Mucosa of rectum (tissue), 2 donors: ENCODE data around the gene LPP.
A peak's percentile ranks its signal among the peaks of the same experiment; 100 is the strongest.

Experiments
- H3K27ac ChIP-seq, 2 donors: one replicate each; pipeline ENCODE4 v1.7.0; 2013; ENCODE audit warnings: inconsistent platforms in 2 of 2, low read depth in 2 of 2, low read length in 2 of 2
- H3K27me3 ChIP-seq, 2 donors: one replicate each; pipeline ENCODE4 v1.7.0; 2013; ENCODE audit warnings: low read length in 2 of 2; ENCODE audit not compliant: control insufficient read depth in 2 of 2, insufficient read depth in 2 of 2
- H3K36me3 ChIP-seq, 2 donors: one replicate each; pipeline ENCODE4 v1.7.0; 2013; ENCODE audit warnings: low read length in 2 of 2; ENCODE audit not compliant: control insufficient read depth in 2 of 2, insufficient read depth in 2 of 2
- H3K4me1 ChIP-seq, 2 donors: one replicate each; pipeline ENCODE4 v1.7.0; 2013; ENCODE audit warnings: low read length in 2 of 2, mild to moderate bottlenecking in 1 of 2; ENCODE audit not compliant: control insufficient read depth in 2 of 2, insufficient read depth in 2 of 2
- H3K4me3 ChIP-seq, 2 donors: one replicate each; pipeline ENCODE4 v1.7.0; 2013; ENCODE audit warnings: low read length in 2 of 2
- H3K9ac ChIP-seq, 2 donors: one replicate each; pipeline ENCODE4 v1.7.0; 2013; ENCODE audit warnings: low read length in 2 of 2, low read depth in 1 of 2, mild to moderate bottlenecking in 1 of 2
- H3K9me3 ChIP-seq, 2 donors: one replicate each; pipeline ENCODE4 v1.7.0; 2013; ENCODE audit warnings: low read length in 2 of 2; ENCODE audit not compliant: control insufficient read depth in 2 of 2
- donor health status: healthy.
- donor health status: Normal muscosa, but diverticular disease.

LPP gene

DNA sequence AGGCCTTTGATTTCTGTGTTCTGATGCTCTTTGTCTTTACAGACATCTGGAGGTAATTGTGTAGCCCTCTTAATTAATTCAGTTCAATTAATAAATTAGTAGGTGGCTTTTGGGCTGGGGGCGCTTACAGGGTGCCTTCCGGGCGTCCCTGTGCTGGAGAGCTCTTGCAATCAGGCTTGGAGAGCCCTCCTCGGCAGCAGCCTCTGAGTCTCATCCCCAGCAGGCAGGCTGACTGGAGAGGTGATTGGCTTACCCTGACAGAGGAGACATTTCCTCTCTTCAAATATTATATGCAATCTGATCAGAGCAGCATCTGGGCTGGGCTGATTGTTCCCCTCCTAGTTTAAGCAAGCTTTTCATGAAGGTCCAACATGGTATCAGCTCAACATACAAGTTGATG is 250.7 kb downstream of the LPP start:
- Histone ChIP-seq H3K9me3 (no peaks in the 10 kb centered on the region), H3K4me3 (no peak overlapping the region), H3K36me3 (peaks cover 14 to 24% of the 10 kb centered on the region in 2 donors), H3K27me3 (no peaks in the 10 kb centered on the region), H3K27ac (no peak overlapping the region), H3K9ac (no peak overlapping the region), H3K4me1 (no peaks in the 10 kb centered on the region)

GRCh38 chr3:188407158-188407880 is 253.4 kb downstream of the LPP start:
- no peak overlapping the region for H3K4me3 ChIP-seq
- peaks cover 14 to 24% of the 10 kb centered on the region in 2 donors for H3K36me3 ChIP-seq
- no peak overlapping the region for H3K27ac ChIP-seq
- H3K9ac ChIP-seq = no peak overlapping the region
- no peaks in the 10 kb centered on the region for H3K4me1 ChIP-seq
- H3K9me3 ChIP-seq = no peaks in the 10 kb centered on the region
- no peaks in the 10 kb centered on the region for H3K27me3 ChIP-seq

GRCh38 chr3:188408831-188409230 is 254.9 kb downstream of the LPP start:
- Histone ChIP-seq H3K4me1 (no peaks in the 10 kb centered on the region), H3K9ac (no peak overlapping the region), H3K27me3 (no peaks in the 10 kb centered on the region), H3K27ac (no peak overlapping the region), H3K36me3 (peaks cover 14 to 24% of the 10 kb centered on the region in 2 donors), H3K4me3 (no peak overlapping the region), H3K9me3 (no peaks in the 10 kb centered on the region)

GRCh38 chr3:188411750-188412149 is 257.8 kb downstream of the LPP start:
- Histone ChIP-seq H3K27me3 (no peaks in the 10 kb centered on the region), H3K27ac (no peak overlapping the region), H3K4me3 (no peak overlapping the region), H3K36me3 (peaks cover 6 to 15% of the 10 kb centered on the region in 2 donors), H3K9me3 (no peaks in the 10 kb centered on the region), H3K4me1 (no peaks in the 10 kb centered on the region), H3K9ac (no peak overlapping the region)

- no peak overlapping the region for H3K27ac ChIP-seq
- H3K4me1 ChIP-seq = no peaks in the 10 kb centered on the region
- no peak overlapping the region for H3K4me3 ChIP-seq
- H3K27me3 ChIP-seq = no peaks in the 10 kb centered on the region
- H3K36me3 ChIP-seq = no peaks in the 10 kb centered on the region
- H3K9ac ChIP-seq = no peak overlapping the region
- no peaks in the 10 kb centered on the region for H3K9me3 ChIP-seq
Measured at GRCh38 chr3:188415196-188415595, 261.2 kb downstream of the LPP start.

GRCh38 chr3:188416041-188416440 is 262.1 kb downstream of the LPP start:
- Histone ChIP-seq H3K4me3 (no peak overlapping the region), H3K4me1 (peaks cover 3% of the 10 kb centered on the region in 2 donors), H3K9ac (no peak overlapping the region), H3K27me3 (no peaks in the 10 kb centered on the region), H3K36me3 (no peaks in the 10 kb centered on the region), H3K9me3 (no peaks in the 10 kb centered on the region), H3K27ac (no peak overlapping the region)

DNA sequence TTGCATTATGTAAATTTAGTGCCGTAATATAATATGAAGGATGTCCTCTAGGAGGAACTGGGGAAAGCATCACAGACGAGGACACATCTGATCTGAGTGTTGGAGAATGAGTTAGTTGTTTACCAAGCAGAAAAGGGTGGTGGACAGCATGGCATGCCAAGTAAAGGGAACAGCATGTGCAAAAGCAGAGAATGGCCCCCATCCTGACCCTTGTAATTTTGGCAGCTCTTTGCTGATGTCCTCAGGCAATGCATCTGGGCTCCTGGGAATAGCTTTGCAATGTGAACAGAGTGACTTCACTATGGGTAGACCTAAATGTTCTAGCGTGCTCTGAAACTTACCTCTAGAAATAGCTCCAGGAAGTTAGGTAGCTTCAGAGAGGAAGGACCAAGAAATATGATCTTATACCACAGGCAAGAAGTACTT is 263.3 kb downstream of the LPP start:
- no peaks in the 10 kb centered on the region for H3K9me3 ChIP-seq
- no peak overlapping the region for H3K4me3 ChIP-seq
- no peak overlapping the region for H3K9ac ChIP-seq
- H3K4me1 ChIP-seq = peaks cover 3% of the 10 kb centered on the region in 2 donors
- no peaks in the 10 kb centered on the region for H3K36me3 ChIP-seq
- no peak overlapping the region for H3K27ac ChIP-seq
- H3K27me3 ChIP-seq = no peaks in the 10 kb centered on the region

DNA sequence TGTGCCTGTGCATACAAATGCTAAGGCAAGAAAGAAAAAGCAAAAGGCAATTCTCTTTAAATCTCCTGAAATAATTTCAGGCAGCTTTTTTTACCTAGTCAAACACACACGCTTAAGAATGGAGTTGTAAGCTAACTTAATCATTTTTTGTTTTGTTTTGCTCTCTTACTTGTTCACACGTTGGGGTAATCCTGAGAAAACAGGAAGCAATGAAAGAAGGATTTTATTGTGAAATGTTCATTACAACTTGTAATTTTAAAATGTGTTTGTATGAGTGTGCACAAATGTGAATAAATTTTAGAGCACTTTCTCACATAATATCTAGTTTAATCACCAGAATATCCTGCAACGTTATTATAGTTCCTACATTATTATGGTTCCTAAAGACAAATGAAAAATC is 263.8 kb downstream of the LPP start:
- Histone ChIP-seq H3K4me1 (peaks cover 3% of the 10 kb centered on the region in 2 donors), H3K27me3 (no peaks in the 10 kb centered on the region), H3K36me3 (no peaks in the 10 kb centered on the region), H3K9ac (no peak overlapping the region), H3K27ac (no peak overlapping the region), H3K9me3 (no peaks in the 10 kb centered on the region), H3K4me3 (no peak overlapping the region)

DNA sequence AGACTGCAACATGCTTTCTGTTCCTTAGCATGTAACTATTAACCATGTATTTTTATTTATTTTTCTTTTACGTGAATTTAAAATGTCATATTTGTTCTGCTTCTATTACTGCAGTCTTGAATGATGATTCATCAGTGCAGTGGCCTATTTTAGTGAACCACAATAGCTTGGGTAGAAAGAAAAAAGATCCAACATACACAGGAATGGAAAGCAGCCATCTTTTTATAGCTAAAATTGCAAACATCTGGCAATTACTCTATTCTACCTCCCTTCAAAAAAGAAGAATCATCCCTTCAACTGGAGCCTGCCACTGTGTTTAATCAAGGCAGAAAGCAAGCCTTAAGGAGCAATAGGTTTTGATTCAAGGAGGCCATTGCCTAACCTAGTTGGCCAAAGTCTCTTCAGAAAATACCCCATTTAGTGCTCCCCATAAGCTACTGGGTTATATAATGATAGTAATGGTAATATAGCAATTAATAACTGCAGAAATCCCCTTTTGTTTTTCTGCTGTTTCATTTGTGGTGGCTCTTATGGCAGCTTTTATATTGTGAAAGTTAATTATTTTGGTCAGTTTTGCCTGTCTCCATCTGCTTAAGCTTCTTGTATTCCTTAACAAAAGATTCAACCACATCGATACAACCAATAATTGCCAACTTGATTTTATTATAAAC is 267.3 kb downstream of the LPP start:
- Histone ChIP-seq H3K9me3 (no peaks in the 10 kb centered on the region), H3K36me3 (no peaks in the 10 kb centered on the region), H3K4me3 (no peak overlapping the region), H3K4me1 (peaks cover 3% of the 10 kb centered on the region in 2 donors), H3K27ac (peak overlapping the region in 1 of 2 donors; percentile 17), H3K27me3 (no peaks in the 10 kb centered on the region), H3K9ac (no peak overlapping the region)

DNA sequence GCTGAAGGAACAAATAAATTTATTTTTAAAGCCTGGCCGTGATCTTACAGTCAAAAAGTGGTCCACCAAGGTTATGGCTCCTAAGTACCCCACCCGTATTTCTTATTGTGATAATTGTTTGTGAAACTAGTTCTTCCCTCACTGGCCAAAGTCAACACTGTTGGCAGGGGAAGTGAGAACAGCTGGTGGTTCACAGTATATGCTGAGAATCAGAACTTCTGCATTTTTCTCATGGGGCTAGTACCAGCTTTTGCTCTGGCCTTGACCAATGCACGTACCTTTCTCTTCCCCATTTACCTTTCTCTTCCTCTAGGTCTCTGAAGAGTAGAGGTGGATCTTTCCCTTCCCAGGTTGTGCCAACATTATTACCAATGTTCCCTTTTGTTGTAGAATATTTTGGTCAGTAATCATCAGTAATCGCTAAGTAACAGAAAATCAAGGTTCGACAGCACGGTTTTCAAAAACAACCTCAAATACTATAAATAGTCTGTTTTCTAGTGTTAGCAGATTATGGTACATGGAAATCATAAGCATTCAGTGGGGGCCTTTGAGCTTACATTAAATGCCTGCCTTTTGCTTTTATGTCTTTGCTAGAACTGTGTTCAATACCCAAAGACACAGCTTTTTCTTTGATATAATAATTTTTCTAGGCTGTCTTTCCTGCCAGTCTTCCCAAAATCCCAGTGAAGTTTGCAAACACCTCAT is 268.0 kb downstream of the LPP start:
- H3K4me3 ChIP-seq = no peak overlapping the region
- peak overlapping the region; percentile 17 to 49 for H3K27ac ChIP-seq
- no peak overlapping the region for H3K9ac ChIP-seq
- H3K27me3 ChIP-seq = no peaks in the 10 kb centered on the region
- no peaks in the 10 kb centered on the region for H3K36me3 ChIP-seq
- H3K4me1 ChIP-seq = peaks cover 3% of the 10 kb centered on the region in 2 donors
- no peaks in the 10 kb centered on the region for H3K9me3 ChIP-seq
